Uterus (tissue), 2 donors: ENCODE measurements around the gene TMC2.

Experiments
- CTCF ChIP-seq, 4 experiments: fragments of 200-600 bp in 2 of 4; fragments of 450-650 bp in 2 of 4; sonication (generic) in 2 of 4; IDR thresholded peaks; one replicate each; pipeline ENCODE4 v1.5.1; 2016 to 2019; ENCODE audit warnings: antibody characterized with exemption in 4 of 4, mild to moderate bottlenecking in 2 of 4, moderate library complexity in 1 of 4
- POLR2A ChIP-seq, 2 donors: fragments of 450-650 bp; IDR thresholded peaks; one replicate each; pipeline ENCODE4 v1.6.1; 2016; ENCODE audit warnings: antibody characterized with exemption in 2 of 2, mild to moderate bottlenecking in 1 of 2, moderate library complexity in 1 of 2

GRCh38 chr20:2691127-2691526 is 154.8 kb downstream of the TMC2 start:
- no peak for TF ChIP-seq CTCF (IDR thresholded peaks at IDR 0.05)
- no peak for TF ChIP-seq POLR2A (IDR thresholded peaks at IDR 0.05)
